NCI-H446 (cell line): ENCODE measurements around the gene MYO1D.
"Not testable (repeated sequence)": the region's sequence is repeated elsewhere in the genome, so short reads cannot be mapped to it uniquely, and the experiment has no call there.

Experiments used
- DNase-seq, 2 experiments: peaks; one replicate each; lab custom pipeline; 2025; lab: John Stamatoyannopoulos, UW

The MYO1D gene

GRCh38 chr17:32855620-32856019 lies 21.3 kb downstream of the MYO1D start:
- DNase-seq = no peak

GRCh38 chr17:32854832-32855389 lies 22.0 kb downstream of the MYO1D start:
- DNase-seq = no peak

DNA sequence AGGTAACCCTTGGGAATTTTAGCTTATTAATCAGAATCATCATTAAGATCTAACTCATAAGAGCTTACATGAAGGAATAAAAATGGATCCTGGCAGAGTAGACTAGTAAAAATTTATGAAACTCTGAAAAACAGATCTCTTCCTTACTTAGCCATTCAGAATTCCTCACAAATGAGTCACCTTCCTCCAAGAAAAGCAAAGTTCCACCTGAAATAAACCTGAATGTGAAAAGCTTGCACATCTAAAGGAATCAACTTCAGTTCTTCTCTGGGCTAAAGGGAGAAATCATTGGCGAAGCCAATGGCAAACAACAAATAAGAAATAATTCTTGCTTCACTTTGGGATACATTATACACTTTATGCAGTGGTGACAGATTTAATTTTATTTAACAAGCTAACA lies 22.7 kb downstream of the MYO1D start:
- DNase-seq = no peak

- no peak for DNase-seq
These were observed 24.1 kb downstream of the MYO1D start for GRCh38 chr17:32852811-32853210.

- DNase-seq = no peak
These were observed 27.0 kb downstream of the MYO1D start for GRCh38 chr17:32849879-32850278.

- DNase-seq = no peak
These were observed 28.9 kb downstream of the MYO1D start for GRCh38 chr17:32847977-32848376.

- no peak for DNase-seq
These were observed 30.8 kb downstream of the MYO1D start for GRCh38 chr17:32846143-32846542.

GRCh38 chr17:32840241-32840640 lies 36.7 kb downstream of the MYO1D start:
- DNase-seq = no peak

DNA sequence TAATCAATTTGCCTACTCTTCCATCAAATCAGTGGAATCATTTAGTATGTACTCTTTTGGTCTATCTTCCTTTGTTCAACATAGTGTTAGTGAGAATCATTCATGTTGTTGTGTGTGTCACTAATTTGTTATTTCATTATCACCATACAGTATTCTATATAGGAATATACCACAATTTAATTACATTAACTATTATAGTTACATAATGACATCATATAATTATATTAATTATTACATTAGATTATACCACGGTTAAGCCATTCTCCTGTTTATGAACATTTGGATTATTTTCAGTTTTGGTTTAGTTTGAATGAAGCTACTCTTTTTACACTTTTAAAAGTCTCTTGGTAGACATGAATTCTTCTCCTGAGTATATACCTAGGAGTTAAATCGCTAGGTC lies 40.4 kb downstream of the MYO1D start:
- DNase-seq = no peak

- DNase-seq = no peak
These were observed 41.6 kb downstream of the MYO1D start for GRCh38 chr17:32835291-32835761.

DNA sequence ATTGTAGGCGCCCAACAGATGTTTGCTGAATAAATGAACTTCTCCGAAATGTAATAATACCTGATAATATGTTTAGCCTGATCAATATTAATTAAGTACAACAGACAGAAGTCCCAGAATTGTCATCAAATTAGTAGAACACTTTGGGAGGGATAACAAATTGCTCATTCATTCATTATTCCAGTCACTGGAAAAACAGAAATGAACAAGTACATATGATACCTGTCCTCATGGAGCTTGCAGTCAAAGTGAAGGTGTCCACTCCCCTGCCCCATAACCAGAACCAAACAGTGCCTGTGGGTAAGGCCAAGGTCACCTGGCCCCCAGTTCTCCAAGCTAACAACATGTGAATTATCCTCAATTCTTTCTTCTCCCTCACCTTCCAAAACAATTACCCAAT lies 42.8 kb downstream of the MYO1D start:
- DNase-seq = no peak

DNA sequence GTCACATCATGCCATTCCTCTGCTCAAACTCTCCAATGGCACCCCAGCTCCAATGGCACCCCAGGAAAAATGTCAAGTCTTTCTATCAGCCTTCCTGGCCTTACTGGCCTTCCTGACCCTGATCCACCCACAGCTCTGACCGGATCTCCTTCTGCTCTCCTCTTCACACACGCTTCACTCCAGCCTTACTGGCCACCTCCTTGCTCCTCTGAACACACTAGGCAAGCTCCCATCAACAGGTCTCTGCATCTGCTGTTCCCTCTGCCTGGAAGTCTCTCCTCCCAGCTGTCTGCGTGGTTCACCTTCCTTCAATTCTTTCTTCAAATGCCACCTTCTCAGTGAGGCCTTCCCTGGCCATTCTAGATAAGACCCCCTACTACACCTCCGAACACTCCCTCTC lies 43.4 kb downstream of the MYO1D start:
- DNase-seq = no peak

DNA sequence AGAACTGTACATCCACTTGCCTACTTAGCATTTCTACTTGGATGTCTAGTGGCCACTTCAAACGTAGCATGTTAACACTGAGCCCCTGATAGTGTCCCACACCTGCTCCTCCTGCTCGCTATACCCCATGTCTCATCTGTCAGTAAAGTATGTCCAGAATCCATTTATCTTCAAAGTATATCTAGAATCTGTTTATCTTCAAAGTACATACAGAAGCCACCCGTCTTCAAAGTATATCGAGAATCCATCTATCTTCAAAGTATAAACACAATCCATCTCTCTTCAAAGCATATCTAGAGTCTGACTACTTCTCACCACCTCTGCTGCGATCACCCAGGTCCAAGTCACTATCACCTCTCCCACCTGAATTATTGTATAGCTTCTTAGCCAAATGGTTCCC lies 43.8 kb downstream of the MYO1D start:
- DNase-seq = no peak

GRCh38 chr17:32831627-32832243 lies 45.2 kb downstream of the MYO1D start:
- no peak for DNase-seq

DNA sequence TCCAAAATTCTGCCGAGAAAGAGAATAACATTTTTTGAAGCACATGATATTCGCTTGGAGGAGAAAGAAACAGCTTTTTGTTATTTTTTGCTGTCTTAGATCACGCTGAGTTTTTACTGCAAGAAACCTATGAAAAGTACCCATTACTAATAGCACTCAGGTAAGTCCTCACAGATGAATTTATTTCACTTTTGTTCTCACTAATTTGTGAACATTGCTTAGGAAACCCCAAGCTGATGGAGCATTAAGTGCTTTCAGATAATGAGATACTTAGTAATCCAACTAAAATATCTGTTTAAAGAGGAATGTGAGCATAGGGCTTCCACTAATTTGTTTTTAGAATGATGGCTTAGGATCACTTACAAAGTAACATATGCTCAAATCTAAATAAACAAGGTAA lies 45.7 kb downstream of the MYO1D start:
- no peak for DNase-seq

- peak in 1 of 2 experiments; percentile 41 for DNase-seq
These were observed 48.1 kb downstream of the MYO1D start for GRCh38 chr17:32828822-32829221.

GRCh38 chr17:32827227-32827626 lies 49.7 kb downstream of the MYO1D start:
- peak in 1 of 2 experiments; percentile 44 for DNase-seq

GRCh38 chr17:32826076-32826475 lies 50.8 kb downstream of the MYO1D start:
- DNase-seq = no peak

GRCh38 chr17:32824334-32824733 lies 52.6 kb downstream of the MYO1D start:
- DNase-seq = no peak

DNA sequence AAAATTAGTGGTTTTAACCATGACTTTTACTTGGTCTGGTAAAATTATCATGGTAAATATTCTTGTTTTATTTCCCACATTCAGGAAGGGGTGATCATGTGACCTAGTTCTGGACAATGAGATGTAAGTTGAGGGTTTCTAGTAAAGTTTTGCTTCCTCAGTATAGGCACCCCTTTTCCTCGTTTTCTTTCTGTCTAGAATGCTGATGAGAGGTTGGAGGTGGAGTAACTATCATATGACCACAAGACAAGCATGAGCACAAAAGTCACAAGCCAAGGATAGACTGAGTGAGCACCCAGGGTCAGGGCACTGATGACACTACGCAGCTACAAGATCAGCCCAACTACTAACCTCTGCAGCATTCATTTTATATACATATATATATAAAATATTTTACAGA lies 53.9 kb downstream of the MYO1D start:
- no peak for DNase-seq

GRCh38 chr17:32821987-32822934 lies 54.7 kb downstream of the MYO1D start:
- not testable (repeated sequence) for DNase-seq

DNA sequence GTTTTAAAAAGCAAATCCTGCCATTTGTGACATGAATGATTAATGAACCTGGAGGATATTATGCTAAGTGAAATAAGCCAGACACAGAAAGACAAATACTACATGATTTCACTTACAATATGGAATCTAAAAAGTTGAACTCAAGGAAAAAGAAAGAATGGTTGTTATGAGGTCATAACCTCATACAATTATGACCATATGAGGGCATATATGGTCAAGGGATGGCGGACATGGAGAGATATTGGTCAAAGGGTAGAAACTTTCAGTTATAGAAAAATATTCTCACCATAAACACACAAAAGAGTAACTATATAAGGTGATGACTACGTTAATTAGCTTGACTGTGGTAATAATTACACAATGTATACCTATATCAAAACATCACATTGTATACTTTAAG lies 56.5 kb downstream of the MYO1D start:
- no peak for DNase-seq

GRCh38 chr17:32819787-32820186 lies 57.1 kb downstream of the MYO1D start:
- no peak for DNase-seq
